CD4-positive, alpha-beta T cell treated with Interferon alpha-2 for 1 hour (primary cell): Measurements from ENCODE around the gene NR3C1.

Experiments
- DNase-seq, 2 donors: peaks; one replicate each; pipeline ENCODE4 v3.0.0-alpha.2; 2020 to 2022

NR3C1 gene

DNA sequence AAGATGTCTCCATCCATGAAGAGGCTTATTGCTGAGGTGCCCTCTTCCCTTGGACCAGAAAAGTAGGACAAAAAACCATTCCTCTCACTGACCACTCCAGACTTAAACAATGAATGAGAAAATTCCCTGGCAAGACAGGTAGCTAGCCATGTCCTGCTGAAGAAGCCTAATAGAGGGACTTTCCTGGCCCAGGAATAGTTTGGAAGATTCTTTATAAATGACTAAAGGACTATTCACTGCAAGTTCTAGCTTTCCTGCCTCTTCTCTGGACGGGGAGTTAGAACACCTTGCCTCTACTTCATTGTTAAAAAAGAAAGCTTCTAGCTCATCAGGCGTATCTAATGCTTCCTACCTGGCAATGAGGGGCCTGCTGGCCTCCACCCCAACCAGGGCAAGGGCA lies 153.6 kb downstream of the NR3C1 start:
- DNase-seq: no peak

DNA sequence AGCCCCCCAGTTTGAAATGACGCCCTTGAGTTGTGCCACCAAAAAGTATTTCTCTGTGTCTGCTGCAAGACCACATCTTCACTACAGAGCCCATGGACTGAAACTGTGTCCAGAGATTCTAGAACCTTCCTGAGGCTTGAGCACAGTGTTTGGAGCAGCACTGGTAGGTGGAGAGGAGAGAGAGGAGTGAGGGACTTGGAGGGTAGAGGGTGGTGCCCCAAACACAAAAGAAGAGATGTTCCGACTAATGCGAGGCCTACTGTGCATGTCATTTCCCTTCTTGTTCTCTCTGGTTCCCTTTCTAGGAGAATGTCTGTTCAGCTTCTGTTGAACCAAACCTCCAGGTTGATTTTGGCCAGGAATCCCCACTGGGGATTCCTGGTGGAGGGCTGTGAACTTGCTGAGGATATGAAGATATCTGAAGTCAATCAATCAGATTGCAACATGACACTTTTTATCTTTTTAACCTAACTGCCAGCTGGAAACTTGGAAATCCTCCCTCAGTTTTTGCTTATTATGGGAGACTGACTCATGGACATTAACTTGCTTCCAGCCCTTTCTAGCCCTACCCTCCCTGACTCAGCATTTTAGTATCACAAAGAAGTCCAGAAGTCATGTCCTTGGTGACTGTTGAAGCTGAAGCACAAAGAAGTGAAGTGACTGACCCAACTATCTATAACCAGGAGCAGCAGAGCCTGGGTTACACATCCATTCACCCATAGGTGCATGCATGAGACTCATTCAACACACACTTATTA lies 154.5 kb downstream of the NR3C1 start:
- DNase-seq: no peak

DNA sequence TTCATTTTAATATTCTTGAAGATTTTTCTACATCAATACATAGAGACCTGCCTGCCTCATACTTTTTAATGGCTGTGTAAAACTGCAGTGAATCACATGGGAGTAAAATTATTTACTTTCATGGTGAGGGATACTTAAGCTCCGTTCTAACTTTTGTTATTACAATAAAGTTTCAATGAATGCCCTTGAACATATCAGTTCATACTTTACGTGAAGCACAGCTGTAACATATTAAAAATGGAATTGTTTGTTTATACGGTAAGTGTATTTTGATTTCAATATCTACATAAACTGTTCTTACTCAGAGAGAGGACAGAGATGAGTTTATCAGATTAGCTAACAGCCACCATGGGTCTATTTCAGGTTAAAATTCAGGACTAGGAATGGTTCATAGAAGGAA lies 155.1 kb downstream of the NR3C1 start:
- DNase-seq: no peak

DNA sequence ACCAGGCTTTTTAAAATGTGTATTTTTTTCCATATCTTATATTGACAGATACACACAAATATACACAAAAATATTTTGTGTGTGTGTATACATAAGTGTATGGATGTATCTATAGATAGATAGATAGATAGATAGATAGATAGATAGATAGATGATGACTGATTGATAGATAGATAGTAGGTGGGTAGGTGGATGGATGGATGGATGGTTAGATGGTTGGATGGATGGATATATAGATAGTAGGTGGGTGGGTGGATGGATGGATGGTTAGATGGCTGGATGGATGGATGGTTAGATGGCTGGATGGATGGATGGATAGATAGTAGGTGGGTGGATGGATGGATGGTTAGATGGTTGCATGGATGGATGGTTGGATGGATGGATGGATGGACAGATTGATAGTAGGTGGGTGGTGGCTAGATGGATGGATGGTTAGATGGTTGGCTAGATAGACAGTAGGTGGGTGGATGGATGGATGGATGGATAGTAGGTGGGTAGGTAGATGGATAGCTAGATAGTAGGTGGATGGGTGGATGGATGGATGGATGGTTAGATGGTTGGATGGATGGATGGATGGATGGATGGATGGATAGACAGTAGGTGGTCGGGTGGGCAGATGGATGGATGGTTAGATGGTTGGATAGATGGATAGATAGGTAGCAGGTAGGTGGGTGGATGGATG lies 156.2 kb downstream of the NR3C1 start:
- DNase-seq: no peak

DNA sequence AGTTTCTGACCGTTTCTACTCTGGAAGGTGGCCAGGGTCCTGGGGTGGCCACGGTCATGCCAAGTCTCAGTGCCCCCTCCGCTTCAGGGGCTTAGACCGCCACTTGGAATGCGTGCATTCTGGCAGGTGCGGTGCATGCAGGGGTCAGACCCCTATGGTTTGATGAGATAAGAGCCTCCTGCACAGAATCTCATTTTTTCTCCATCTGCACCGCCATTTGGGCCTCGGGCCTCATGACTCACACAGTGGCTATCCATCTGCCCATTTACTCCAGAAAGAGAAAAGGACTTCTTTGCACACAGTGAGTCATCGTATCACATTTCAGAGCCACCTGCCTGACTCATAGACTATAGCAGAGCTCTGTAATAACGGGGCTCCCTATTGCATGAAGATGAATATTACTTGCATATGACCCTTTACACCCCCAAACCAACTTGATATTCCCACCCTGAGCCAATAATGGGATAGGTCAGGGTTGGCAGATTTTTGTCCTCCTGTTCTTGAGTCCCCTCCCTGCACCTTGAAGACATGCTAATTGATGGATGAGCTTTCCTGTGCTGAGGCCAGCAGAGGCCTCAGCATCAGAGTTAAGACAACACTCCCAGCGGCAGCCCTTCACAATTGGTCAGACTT lies 157.4 kb downstream of the NR3C1 start:
- DNase-seq: no peak

DNA sequence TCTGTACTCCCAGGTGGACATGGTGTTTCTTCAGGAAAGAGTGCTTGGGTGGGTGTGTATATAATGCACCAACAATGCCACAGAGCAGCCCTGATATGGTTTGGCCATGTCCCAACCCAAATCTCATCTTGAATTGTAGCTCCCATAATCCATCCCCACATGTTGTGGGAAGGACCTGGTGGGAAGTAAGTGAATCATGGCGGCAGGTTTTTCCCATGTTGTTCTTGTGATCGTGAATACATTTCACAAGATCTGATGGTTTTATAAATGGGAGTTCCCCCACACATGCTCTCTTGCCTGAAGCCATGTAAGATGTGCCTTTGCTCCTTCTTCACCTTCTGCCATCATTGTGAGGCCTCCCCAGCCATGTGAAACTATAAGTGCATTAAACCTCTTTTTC lies 158.5 kb downstream of the NR3C1 start:
- DNase-seq: no peak

DNA sequence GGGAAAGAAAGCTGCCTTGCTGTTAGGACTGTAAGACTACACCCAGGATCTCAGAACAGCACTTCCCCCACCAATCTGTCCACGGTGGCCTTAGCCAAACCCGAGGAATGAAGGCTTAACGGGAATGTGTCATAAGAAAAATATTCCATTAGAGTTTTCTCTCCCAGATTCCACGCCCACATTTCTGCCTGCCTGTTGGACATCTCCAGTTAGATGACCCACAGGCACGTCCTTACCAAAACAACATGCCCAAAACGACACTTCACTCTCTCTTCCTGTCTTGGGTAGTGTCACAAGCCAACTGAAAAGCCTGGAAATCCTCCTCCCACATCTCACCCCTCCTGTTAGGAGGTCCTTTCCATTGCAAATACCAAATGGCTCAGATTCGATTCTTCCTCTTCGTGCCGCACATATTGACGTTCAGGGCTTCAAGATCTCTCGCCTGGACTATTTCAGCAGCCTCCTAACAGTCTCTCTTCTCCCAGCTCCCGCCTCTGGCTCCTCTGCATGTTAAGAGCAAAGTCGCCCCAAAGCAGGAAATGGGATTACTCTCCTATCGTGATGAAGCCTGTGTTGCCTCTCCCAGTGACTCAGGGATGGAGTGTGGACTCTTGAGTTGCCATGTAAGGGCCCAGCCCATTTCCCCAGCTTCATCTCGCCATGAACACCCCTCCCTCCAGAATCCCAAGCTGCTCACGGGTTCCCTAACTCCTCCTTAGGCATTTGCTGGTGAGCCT lies 159.3 kb downstream of the NR3C1 start:
- DNase-seq: no peak

DNA sequence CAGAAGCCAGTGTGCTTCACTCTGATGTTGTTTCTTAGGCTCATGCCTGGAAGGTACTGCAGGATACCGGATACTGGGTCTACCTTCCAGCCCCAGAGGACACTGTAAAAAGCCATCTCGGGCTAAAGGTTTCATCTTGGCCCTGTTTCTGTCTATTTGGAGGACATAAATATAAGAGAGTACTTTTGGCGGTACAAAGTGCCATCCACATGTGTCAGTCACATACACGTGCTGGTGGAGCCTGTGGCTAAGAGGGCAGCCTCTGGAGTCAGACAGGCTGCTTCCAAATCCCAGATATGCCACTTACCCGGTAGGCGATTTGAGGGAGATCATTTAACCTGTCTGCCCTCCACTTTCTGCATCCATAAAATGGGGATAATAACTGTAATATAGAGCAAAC lies 160.4 kb downstream of the NR3C1 start:
- DNase-seq: no peak

DNA sequence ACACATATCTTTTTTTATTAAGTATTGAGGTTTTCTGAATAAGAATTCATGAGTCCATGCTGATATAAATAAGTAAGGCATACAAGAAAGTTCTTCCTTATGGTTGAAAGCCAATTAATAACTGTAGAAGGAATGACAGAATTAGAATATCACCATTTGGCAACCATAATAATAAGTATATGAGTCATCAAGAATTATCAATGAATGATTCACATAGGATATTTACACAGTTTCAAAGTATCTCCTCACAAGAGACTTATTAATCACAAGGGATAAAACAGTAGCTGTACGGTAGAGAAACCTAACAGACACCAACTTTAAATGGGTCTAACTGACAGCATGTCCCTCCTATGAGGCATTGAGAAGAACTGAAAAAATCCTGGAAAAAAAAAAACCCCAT lies 161.6 kb downstream of the NR3C1 start:
- no peak for DNase-seq

DNA sequence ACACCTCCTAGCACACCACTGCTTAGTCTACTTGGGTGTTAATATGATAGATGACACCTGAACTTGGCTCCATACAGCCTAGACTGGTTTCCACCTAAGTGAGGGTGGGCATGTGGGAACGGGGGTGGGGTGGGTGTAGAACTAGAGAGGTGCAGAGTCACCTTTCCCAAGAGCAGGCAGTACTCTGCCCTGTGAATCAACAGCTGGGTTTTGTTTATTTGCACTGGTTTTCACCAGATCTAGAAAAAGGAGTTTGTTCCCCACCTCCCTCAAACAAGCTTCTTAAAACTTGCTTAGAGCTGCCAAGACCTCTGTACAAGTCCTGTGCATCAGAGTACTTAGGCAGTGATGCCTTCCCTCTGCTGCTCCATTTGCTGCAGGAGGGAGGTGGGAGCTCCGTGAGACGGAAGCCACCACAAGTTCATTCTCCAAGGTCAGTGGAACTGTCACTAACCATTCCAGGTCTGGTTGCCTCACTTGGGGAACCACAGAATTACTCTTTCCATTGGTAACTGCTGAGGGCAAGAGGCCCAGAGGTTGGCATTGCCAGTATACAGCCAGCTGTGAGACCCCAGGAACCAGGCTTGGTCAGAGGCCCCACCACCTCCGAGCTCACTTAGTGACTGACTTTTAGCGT lies 163.5 kb downstream of the NR3C1 start:
- DNase-seq: no peak

DNA sequence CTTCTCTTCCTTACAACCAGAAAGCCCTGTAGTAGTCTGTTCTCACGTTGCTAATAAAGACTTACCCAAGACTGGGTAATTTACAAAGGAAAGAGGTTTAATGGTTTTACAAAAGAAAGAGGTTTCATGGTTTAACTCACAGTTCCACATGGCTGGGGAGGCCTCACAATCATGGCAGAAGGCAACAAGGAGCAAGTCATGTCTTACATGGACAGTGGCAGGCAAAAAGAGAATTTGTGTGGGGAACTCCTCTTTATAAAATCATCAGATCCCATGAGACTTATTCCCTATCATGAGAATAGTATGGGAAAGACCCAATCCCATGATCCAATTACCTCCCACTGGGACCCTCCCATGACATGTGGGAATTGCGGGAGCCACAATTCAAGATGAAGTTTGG lies 164.9 kb downstream of the NR3C1 start:
- no peak for DNase-seq

DNA sequence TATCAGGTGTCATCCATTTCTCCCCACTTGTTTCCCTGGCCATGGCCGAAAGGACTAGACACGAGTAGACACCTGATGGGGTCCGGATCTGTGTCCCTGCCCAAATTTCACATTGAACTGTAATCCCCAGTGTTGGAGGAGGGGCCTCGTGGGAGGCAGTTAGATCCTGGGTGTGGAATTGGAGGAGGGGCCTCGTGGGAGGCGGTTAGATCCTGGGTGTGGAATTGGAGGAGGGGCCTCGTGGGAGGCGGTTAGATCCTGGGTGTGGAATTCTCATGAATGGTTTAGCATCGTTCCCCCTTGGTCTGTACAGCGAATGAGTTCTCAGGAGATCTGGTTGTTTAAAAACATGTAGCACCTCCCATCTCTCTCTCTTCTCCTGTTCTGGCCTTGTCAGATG lies 165.8 kb downstream of the NR3C1 start:
- no peak for DNase-seq

DNA sequence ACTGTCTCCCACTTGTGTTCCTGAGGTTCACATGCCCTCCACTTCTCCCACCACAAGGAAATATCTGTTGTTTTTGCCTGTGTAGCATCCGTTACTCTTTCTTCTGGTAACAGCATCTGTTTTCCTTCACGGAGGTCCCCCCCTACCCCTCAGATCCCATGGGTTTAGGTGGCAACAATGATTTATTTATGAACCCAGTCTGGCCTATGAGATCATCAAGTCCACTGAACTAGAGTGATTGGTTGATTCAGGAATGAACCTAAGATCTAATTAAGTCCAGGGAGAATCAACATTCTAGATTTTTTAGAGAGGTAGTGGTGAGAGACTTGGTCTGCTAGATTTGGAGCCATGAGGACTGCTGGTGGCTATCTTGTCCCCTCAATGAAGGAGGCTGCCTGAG lies 166.8 kb downstream of the NR3C1 start:
- DNase-seq: no peak

DNA sequence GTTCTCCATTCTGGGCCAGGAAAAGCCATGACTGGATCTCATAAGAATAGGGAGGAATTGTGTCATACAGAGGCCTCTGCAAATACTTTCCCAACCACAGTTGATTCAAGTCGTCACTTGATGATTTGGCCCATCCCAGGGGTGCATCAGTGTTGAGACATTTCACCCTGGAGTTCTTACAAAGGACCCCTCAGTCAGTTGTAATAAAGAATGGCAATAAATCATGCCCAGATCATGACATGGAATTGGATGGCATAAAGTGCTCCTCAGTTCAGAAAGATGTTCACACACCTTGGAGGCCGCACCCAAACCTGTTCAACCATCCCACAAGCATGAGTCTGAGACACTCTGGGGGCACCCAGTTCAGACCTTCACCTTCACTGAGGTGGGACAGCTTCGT lies 168.1 kb downstream of the NR3C1 start:
- DNase-seq: no peak

DNA sequence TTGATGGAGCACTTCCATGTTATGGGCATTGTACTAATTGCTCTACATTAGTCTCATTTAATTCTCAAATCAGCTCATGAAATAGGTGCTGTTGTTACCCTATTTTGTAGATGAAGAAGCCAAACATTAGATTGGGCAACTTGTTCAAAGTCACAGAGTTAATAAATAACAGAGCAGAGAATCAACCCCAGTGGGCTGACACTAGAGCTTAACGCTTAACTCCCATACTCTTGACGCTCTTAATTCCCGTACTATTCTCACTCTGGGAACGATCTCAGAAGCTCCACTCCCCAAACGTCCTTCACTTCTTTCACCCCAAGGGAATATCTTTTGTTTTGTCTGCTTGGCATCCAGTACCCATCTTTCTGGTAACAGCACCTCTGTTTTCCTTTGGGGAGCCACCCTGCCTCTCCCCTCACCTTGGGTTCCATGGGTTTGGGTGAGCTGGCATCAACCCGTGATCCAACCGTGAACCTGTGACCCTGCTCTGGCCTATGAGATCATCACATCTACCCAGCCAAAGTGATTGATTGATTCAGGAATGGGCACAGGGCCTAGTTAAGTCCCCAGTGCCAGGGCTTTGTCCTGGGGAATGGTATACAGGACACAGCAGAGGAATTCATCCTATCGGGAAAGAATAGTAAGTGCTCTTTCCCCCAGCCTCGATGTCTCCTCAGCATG lies 169.2 kb downstream of the NR3C1 start:
- DNase-seq: no peak

DNA sequence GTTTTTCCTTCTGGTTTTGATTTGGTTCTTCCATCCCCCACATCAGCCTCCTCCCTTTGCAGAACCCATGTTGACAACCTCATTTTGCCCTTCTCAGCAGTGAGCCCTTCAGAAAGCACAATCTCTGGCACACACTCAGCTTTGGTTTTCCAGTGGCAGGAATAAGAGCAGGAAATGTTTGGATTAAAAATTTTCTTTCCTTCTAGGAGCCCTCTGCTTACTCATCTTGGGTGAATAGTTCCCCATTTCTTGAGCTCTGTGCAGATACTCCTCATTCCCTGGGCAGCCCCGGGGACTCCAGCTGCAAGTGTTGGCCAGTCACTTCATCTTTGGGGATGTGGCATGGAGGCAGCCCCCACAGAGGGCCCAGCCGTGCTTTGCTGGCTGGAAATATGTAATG lies 170.5 kb downstream of the NR3C1 start:
- DNase-seq: no peak

DNA sequence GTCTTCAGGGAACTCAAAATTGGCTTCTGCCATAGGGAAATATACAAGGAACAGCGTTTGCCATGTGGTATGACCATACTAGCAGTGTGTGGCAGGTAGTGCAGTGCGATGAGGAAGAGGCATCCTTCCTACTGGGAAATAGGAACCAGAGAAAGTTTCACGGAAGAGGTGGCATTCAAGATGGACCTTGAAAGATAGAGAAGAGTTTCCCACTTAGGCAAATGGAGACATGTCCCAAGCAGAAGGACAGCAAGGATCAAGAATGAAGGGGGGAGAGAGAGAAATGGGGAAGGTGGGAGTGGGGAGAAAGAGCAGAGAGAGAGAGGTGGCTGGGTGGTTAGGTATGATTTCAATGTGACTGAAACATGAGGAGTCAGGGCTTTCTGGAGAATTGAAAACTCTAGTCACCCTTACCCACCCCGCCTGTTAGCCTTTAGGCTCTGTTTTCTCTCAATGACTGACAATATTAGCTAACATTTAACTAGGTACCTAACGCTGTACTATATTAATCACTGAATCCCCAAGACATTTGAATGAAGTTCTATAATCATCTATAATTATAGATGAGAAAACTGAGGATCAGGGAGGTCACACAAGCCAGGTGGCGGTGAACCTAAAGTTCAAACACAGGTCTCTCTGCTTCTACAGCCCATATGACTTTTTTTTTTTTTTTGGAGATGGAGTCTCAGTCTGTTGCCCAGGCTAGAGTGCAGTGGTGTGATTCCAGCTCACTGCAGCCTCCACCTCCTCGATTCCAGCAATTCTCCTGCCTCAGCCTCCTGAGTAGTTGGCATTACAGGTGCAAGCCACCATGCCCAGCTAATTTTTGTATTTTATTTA lies 171.3 kb downstream of the NR3C1 start:
- no peak for DNase-seq

DNA sequence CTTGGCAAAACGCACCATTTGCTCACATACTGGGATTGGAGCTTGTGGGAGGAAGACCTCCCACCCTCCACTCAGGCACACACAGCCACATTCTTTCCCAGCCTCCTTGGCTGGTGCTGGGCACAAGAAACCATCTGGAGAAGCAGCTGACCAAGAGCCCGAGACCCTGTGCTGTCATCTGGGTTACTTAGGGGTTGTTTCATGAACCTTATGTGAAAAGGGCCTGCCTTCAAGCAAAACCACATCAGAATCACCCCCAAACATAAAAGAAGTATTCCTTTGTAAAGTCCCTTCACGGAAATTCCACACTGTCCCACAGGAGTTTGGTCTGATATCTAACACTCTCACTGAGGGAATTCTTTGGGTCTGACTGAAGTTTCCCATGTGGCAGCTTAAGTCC lies 172.1 kb downstream of the NR3C1 start:
- no peak for DNase-seq

DNA sequence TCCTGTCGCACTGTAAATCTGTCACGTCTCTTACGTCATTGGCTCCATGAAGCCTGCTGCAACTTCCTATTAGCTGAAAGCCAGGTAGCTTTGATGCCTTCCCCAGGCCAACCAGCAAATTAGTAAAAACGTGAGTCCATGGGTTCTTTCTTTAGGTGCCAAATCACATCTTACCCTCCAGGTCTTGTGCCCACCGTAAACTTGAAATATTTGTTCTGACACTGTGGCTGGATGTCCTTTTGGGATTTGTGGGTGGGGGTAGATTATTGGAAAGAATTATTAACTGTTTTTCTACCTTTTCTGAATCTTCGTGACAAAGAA lies 172.8 kb downstream of the NR3C1 start:
- DNase-seq: no peak

DNA sequence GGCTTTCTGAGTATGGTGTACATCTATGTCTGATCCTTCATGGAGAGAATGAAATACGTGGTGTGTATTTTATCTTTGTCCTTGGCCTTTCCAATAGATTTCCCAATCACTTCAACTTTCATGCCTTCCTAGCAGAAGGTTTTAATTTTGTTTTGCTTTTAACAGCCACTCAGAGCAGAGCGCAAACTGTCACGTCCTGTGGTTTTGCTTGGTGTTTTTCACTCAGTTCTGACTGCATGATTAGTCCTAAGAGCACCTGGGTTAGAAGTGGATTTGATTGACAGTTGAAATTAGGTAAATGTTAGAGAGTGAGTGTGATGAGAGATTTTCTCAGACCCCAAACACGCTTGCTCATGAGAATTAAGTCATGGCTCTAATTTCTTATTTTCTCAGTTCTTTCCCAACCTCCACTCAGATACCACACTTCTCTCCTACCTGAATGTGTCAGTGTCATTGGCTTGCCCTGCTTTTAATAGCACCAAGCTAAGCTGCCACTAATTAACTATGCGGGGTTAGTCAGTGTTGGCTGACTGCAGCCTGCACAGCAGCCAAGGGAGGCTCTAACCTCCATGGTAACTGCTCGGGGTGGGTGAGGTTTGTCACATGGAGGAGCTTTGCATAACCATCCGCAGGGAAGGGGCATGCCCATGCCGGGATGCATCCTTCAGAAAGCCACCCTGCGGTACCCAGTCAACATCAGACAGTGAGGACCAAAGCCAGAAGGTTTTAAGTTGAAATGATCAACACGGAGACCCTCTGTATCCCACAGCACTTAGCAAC lies 173.4 kb downstream of the NR3C1 start:
- DNase-seq: peak in 1 of 2 donors; percentile 55

DNA sequence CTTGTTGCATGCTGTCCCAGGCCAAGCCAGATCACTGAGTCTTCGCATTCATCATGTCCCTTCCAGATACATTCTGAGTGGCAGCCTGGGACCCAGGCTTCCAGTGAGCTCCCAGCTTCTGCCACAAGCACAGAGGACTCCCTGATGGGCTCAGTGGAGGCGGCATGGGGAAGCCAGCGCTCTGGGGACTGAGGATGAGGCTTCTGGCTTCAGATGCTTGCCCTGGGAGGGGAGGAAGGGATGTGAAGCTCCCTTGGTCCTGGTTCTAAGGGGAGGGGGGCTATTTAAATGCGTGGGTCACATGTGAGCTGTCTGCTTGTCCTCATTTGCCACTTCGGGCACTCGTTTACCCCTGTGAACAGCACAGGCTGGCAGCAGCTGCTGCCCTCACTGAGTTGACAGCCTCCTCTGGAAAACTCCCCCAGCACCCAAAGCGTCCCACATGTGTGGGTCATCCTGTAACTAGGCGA lies 174.0 kb downstream of the NR3C1 start:
- no peak for DNase-seq
